COLO829 (cell line): ENCODE results near the gene MAP3K20.
"Not testable (repeated sequence)": the region's sequence is repeated elsewhere in the genome, so short reads cannot be mapped to it uniquely, and the experiment has no call there.

Experiments
- DNase-seq: peaks from one replicate; pipeline ENCODE4 v3.0.0; 2012; ENCODE audit warnings: low spot score

Gene MAP3K20

GRCh38 chr2:173161507-173161906 is 85.9 kb downstream of the MAP3K20 start:
- DNase-seq = no peak

GRCh38 chr2:173163357-173163756 is 87.7 kb downstream of the MAP3K20 start:
- not testable (repeated sequence) for DNase-seq

GRCh38 chr2:173164396-173164795 is 88.8 kb downstream of the MAP3K20 start:
- no peak for DNase-seq

GRCh38 chr2:173165443-173166238 is 90.0 kb downstream of the MAP3K20 start:
- DNase-seq = no peak

GRCh38 chr2:173171321-173171720 is 95.7 kb downstream of the MAP3K20 start:
- DNase-seq = no peak

GRCh38 chr2:173171924-173172643 is 96.4 kb downstream of the MAP3K20 start:
- no peak for DNase-seq

GRCh38 chr2:173174339-173174738 is 98.7 kb downstream of the MAP3K20 start:
- not testable (repeated sequence) for DNase-seq

GRCh38 chr2:173175222-173175621 is 99.6 kb downstream of the MAP3K20 start:
- no peak for DNase-seq

- no peak for DNase-seq
Measured at GRCh38 chr2:173181982-173182381, 106.3 kb downstream of the MAP3K20 start.

GRCh38 chr2:173184031-173185004 is 108.7 kb downstream of the MAP3K20 start:
- DNase-seq = no peak

- no peak for DNase-seq
Measured at GRCh38 chr2:173185437-173185836, 109.8 kb downstream of the MAP3K20 start.

GRCh38 chr2:173187941-173188788 is 112.5 kb downstream of the MAP3K20 start:
- DNase-seq = peak; percentile 9

GRCh38 chr2:173191601-173192000 is 116.0 kb downstream of the MAP3K20 start:
- no peak for DNase-seq

- no peak for DNase-seq
Measured at GRCh38 chr2:173192071-173192470, 116.4 kb downstream of the MAP3K20 start.

- DNase-seq = no peak
Measured at GRCh38 chr2:173193925-173194324, 118.3 kb downstream of the MAP3K20 start.

GRCh38 chr2:173195100-173195499 is 119.5 kb downstream of the MAP3K20 start:
- DNase-seq = no peak

GRCh38 chr2:173196080-173196479 is 120.4 kb downstream of the MAP3K20 start:
- DNase-seq = no peak

- DNase-seq = no peak
Measured at GRCh38 chr2:173196638-173197037, 121.0 kb downstream of the MAP3K20 start.

GRCh38 chr2:173198327-173198726 is 122.7 kb downstream of the MAP3K20 start:
- DNase-seq = no peak

GRCh38 chr2:173199294-173199693 is 123.6 kb downstream of the MAP3K20 start:
- DNase-seq = no peak

- no peak for DNase-seq
Measured at GRCh38 chr2:173202570-173202969, 126.9 kb downstream of the MAP3K20 start.
